ENCODE results near the gene PCDHGA8. TPM values are rescaled to one million over a fixed set of nuclear protein-coding genes. Genes with fewer than 3 reads are reported as not detected.

PCDHGA8 gene
- polyA plus RNA-seq, 1 of the 3 experiments (the other 2 are of a cell fraction), result 0.12 TPM

- CTCF ChIA-PET, result interaction anchor here (1.4 to 1.5 kb wide), 2 partner anchors 116 to 126 kb away, joined by 4 to 5 read pairs; no protein-coding TSS in a partner anchor
- no peak for TF ChIP-seq IRF3 (IDR thresholded peaks at IDR 0.05; ENCODE audit: low read depth, low read length)
- TF ChIP-seq JUND (IDR thresholded peaks at IDR 0.05), result no peak
- no peak for TF ChIP-seq MAX (IDR thresholded peaks at IDR 0.05; ENCODE audit: low read depth)
- no peak for TF ChIP-seq TEAD4 (IDR thresholded peaks at IDR 0.05; ENCODE audit: borderline replicate concordance, insufficient read depth)
- TF ChIP-seq FOSL2 (IDR thresholded peaks at IDR 0.05; ENCODE audit: borderline replicate concordance, low read depth), result no peak
- no peak for TF ChIP-seq TCF12 (IDR thresholded peaks at IDR 0.05)
- no peak for TF ChIP-seq ZBTB33 (IDR thresholded peaks at IDR 0.05; ENCODE audit: borderline replicate concordance, low read depth)
- TF ChIP-seq ELF1 (IDR thresholded peaks at IDR 0.05), result no peak
- TF ChIP-seq MEF2A (IDR thresholded peaks at IDR 0.05; ENCODE audit: borderline replicate concordance, low read depth), result no peak
- TF ChIP-seq EZH2phosphoT487 (IDR thresholded peaks at IDR 0.05; ENCODE audit: borderline replicate concordance, low read depth), result no peak
- TF ChIP-seq TAF1 (IDR thresholded peaks at IDR 0.05; ENCODE audit: borderline replicate concordance, low read depth, low read length), result no peak
- H3K4me3 ChIP-seq (ENCODE audit: low read depth in 2 of 2, low read length in 1 of 2), result no peak overlapping the region
Observed at GRCh38 chr5:141441571-141442170, 49.2 kb downstream of the PCDHGA8 start.

More at GRCh38 chr5:141441571-141442170, 49.2 kb downstream of the PCDHGA8 start:
- Histone ChIP-seq H3K79me2 (ENCODE audit: insufficient read depth) (no peaks in the 10 kb centered on the region), H3K4me2 (no peak overlapping the region), H2AFZ (ENCODE audit: low read depth) (no peak overlapping the region), H3K36me3 (replicated peaks in 1 of 2; ENCODE audit: control insufficient read depth in 1 of 2, insufficient read depth in 2 of 2, low read length in 1 of 2) (no peaks in the 10 kb centered on the region), H3K9me3 (peaks cover 4% of the 10 kb centered on the region; the same call in 1 of the 2 replicates), H3K9ac (no peak overlapping the region), H3F3A (replicated peaks; ENCODE audit: insufficient read depth) (no peaks in the 10 kb centered on the region), H4K20me1 (ENCODE audit: insufficient read depth) (no peaks in the 10 kb centered on the region), H3K9me2 (no peaks in the 10 kb centered on the region), H3K27me3 (ENCODE audit: insufficient read depth) (no peaks in the 10 kb centered on the region), H3K4me1 (ENCODE audit: control insufficient read depth in 1 of 2, insufficient read depth in 2 of 2, low read depth in 1 of 2, low read length in 1 of 2) (no peaks in the 10 kb centered on the region), H3K27ac (ENCODE audit: low read depth in 2 of 2, low read length in 1 of 2) (no peak overlapping the region)
- 92% methylated on average over 38 of the region's 50 CpGs for WGBS (ENCODE audit: low lambda C conversion rate)
- POLR2A ChIA-PET, result no interaction called here
- DNase-seq, result no peak

Other genes with a start within 250 kb of the PCDHGA8 start
- 3.9 and 5.0 TPM in 2 replicates for gene PCDHB6, start 242.6 kb upstream of the PCDHGA8 start, polyA plus RNA-seq (2012; rRNA removed)
- 1.5 and 1.7 TPM in 2 replicates for gene PCDHB7, start 220.0 kb upstream of the PCDHGA8 start, polyA plus RNA-seq (2012; rRNA removed)
- gene PCDHB8, start 214.8 kb upstream of the PCDHGA8 start, polyA plus RNA-seq (2012; rRNA removed), result 3.0 and 3.4 TPM in 2 replicates
- 2.3 and 2.7 TPM in 2 replicates for gene PCDHB16, start 210.2 kb upstream of the PCDHGA8 start, polyA plus RNA-seq (2012; rRNA removed)
- gene PCDHB9, start 205.5 kb upstream of the PCDHGA8 start, polyA plus RNA-seq (2012; rRNA removed), result 1.4 and 2.4 TPM in 2 replicates
- 1.4 and 1.5 TPM in 2 replicates for gene PCDHB10, start 200.3 kb upstream of the PCDHGA8 start, polyA plus RNA-seq (2012; rRNA removed)
- 0.41 and 0.61 TPM in 2 replicates for gene PCDHB11, start 193.0 kb upstream of the PCDHGA8 start, polyA plus RNA-seq (2012; rRNA removed)
- 1.9 and 2.0 TPM in 2 replicates for gene PCDHB12, start 183.9 kb upstream of the PCDHGA8 start, polyA plus RNA-seq (2012; rRNA removed)
- gene PCDHB13, start 178.7 kb upstream of the PCDHGA8 start, polyA plus RNA-seq (2012; rRNA removed), result 0.85 and 0.88 TPM in 2 replicates
- 9.7 and 10.6 TPM in 2 replicates for gene PCDHB14, start 169.3 kb upstream of the PCDHGA8 start, polyA plus RNA-seq (2012; rRNA removed)
- 0.99 and 1.3 TPM in 2 replicates for gene PCDHB15, start 147.2 kb upstream of the PCDHGA8 start, polyA plus RNA-seq (2012; rRNA removed)
- gene SLC25A2, start 88.6 kb upstream of the PCDHGA8 start, polyA plus RNA-seq (2012; rRNA removed), result not detected in 2 replicates
- gene TAF7, start 71.8 kb upstream of the PCDHGA8 start, polyA plus RNA-seq (2012; rRNA removed), result 30.6 and 38.7 TPM in 2 replicates
- gene PCDHGA1, start 62.1 kb upstream of the PCDHGA8 start, polyA plus RNA-seq (2012; rRNA removed), result 1.2 and 1.6 TPM in 2 replicates
- 1.4 and 1.5 TPM in 2 replicates for gene PCDHGA2, start 53.9 kb upstream of the PCDHGA8 start, polyA plus RNA-seq (2012; rRNA removed)
- 0.33 and 0.45 TPM in 2 replicates for gene PCDHGA3, start 48.8 kb upstream of the PCDHGA8 start, polyA plus RNA-seq (2012; rRNA removed)
- 0.63 and 0.77 TPM in 2 replicates for gene PCDHGB1, start 42.5 kb upstream of the PCDHGA8 start, polyA plus RNA-seq (2012; rRNA removed)
- 1.8 and 2.2 TPM in 2 replicates for gene PCDHGA4, start 37.6 kb upstream of the PCDHGA8 start, polyA plus RNA-seq (2012; rRNA removed)
- gene PCDHGB2, start 32.6 kb upstream of the PCDHGA8 start, polyA plus RNA-seq (2012; rRNA removed), result 3.7 and 4.5 TPM in 2 replicates
- 0.57 and 0.71 TPM in 2 replicates for gene PCDHGA5, start 28.5 kb upstream of the PCDHGA8 start, polyA plus RNA-seq (2012; rRNA removed)
- 0.53 and 0.63 TPM in 2 replicates for gene PCDHGB3, start 22.4 kb upstream of the PCDHGA8 start, polyA plus RNA-seq (2012; rRNA removed)
- gene PCDHGA6, start 18.7 kb upstream of the PCDHGA8 start, polyA plus RNA-seq (2012; rRNA removed), result 1.4 TPM in 2 replicates
- gene PCDHGA7, start 9.9 kb upstream of the PCDHGA8 start, polyA plus RNA-seq (2012; rRNA removed), result 3.4 and 7.8 TPM in 2 replicates
- 0.37 and 0.64 TPM in 2 replicates for gene PCDHGB4, start 4.9 kb upstream of the PCDHGA8 start, polyA plus RNA-seq (2012; rRNA removed)
- gene PCDHGB5, start 5.3 kb downstream of the PCDHGA8 start, polyA plus RNA-seq (2012; rRNA removed), result 0.08 and 0.15 TPM in 2 replicates
- gene PCDHGA9, start 10.1 kb downstream of the PCDHGA8 start, polyA plus RNA-seq (2012; rRNA removed), result 0.13 and 0.16 TPM in 2 replicates
- gene PCDHGB6, start 15.4 kb downstream of the PCDHGA8 start, polyA plus RNA-seq (2012; rRNA removed), result 0.13 and 0.18 TPM in 2 replicates
- gene PCDHGA10, start 20.4 kb downstream of the PCDHGA8 start, polyA plus RNA-seq (2012; rRNA removed), result 1.6 and 2.0 TPM in 2 replicates
- gene PCDHGB7, start 25.0 kb downstream of the PCDHGA8 start, polyA plus RNA-seq (2012; rRNA removed), result 14.2 and 19.1 TPM in 2 replicates
- 0.18 and 0.23 TPM in 2 replicates for gene PCDHGA11, start 28.4 kb downstream of the PCDHGA8 start, polyA plus RNA-seq (2012; rRNA removed)
- gene PCDHGA12, start 37.9 kb downstream of the PCDHGA8 start, polyA plus RNA-seq (2012; rRNA removed), result 0.03 and 0.05 TPM in 2 replicates
- 55.8 and 97.0 TPM in 2 replicates for gene PCDHGC3, start 83.3 kb downstream of the PCDHGA8 start, polyA plus RNA-seq (2012; rRNA removed)
- gene PCDHGC4, start 92.4 kb downstream of the PCDHGA8 start, polyA plus RNA-seq (2012; rRNA removed), result 0.53 and 0.78 TPM in 2 replicates
- gene PCDHGC5, start 96.4 kb downstream of the PCDHGA8 start, polyA plus RNA-seq (2012; rRNA removed), result 1.9 and 2.0 TPM in 2 replicates
- 28.2 and 30.4 TPM in 2 replicates for gene DIAPH1, start 226.4 kb downstream of the PCDHGA8 start, polyA plus RNA-seq (2012; rRNA removed)
- 104 and 115 TPM in 2 replicates for gene HDAC3, start 244.2 kb downstream of the PCDHGA8 start, polyA plus RNA-seq (2012; rRNA removed)
- 15.6 and 16.1 TPM in 2 replicates for gene RELL2, start 244.4 kb downstream of the PCDHGA8 start, polyA plus RNA-seq (2012; rRNA removed)